Retinal pigment epithelial cell (primary cell): Measurements from ENCODE around the gene CTTN.
A peak's percentile ranks its signal among the peaks of the same experiment; 100 is the strongest.

Experiments used
- DNase-seq: peaks from one replicate; pipeline ENCODE4 v3.0.0-alpha.2; 2010; ENCODE audit warnings: low read depth
- H3K4me3 ChIP-seq: 2 replicates; pipeline ENCODE4 v1.5.1; 2011; ENCODE audit warnings: mild to moderate bottlenecking, low read length, control low read depth, moderate library complexity
- CTCF ChIP-seq: conservative IDR thresholded peaks from 2 replicates; pipeline ENCODE4 v1.5.1; 2011; ENCODE audit warnings: low read depth, low read length, control low read depth, inconsistent platforms

CTTN gene

DNA sequence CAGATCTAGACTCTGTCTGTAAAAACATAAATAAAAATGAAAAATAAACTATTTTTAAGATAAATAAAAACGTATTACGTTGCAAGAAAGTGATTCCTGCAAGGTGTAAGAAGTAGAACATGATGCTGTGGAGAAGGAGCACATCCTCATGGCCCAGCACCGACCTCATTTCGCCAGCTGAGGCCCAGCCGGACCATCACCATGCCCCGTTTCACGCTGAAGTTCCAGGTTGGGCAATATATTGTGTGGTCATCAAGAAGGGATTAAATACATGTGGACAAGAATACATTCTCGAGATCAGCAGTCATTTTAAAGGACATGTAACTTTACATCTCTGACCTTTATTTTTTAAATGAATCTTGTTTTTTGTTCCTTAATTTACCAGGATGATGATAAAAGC, 20.7 kb upstream of the CTTN start:
- no peak for TF ChIP-seq CTCF
- DNase-seq: no peak
- no peak overlapping the region for H3K4me3 ChIP-seq

GRCh38 chr11:70378506-70379134, 19.7 kb upstream of the CTTN start:
- DNase-seq: no peak
- no peak overlapping the region for H3K4me3 ChIP-seq
- TF ChIP-seq CTCF: peak; percentile 16

DNA sequence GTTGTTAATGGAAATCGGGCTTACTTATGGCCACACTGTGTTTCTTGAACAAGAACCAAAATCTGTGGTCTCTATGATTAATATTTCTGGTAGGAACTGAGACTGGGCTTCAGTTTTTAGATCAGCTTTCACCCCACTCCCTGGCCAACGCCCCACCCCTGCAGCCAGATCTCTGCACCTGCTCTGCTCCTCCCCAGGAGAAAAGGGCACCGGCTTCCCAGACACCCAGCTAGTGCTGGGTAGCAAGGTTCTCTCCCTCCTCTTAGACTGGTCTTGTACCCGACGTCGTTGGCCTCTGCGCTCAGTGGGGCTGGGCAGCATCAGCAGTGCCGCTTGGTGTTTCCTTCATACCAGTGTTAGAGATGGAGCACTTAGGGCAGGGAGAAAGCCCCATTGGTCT, 17.0 kb upstream of the CTTN start:
- TF ChIP-seq CTCF: no peak
- no peak overlapping the region for H3K4me3 ChIP-seq
- no peak for DNase-seq

GRCh38 chr11:70381872-70382861, 16.2 kb upstream of the CTTN start:
- H3K4me3 ChIP-seq: no peak overlapping the region
- TF ChIP-seq CTCF: peak; percentile 25
- DNase-seq: peak; percentile 34

DNA sequence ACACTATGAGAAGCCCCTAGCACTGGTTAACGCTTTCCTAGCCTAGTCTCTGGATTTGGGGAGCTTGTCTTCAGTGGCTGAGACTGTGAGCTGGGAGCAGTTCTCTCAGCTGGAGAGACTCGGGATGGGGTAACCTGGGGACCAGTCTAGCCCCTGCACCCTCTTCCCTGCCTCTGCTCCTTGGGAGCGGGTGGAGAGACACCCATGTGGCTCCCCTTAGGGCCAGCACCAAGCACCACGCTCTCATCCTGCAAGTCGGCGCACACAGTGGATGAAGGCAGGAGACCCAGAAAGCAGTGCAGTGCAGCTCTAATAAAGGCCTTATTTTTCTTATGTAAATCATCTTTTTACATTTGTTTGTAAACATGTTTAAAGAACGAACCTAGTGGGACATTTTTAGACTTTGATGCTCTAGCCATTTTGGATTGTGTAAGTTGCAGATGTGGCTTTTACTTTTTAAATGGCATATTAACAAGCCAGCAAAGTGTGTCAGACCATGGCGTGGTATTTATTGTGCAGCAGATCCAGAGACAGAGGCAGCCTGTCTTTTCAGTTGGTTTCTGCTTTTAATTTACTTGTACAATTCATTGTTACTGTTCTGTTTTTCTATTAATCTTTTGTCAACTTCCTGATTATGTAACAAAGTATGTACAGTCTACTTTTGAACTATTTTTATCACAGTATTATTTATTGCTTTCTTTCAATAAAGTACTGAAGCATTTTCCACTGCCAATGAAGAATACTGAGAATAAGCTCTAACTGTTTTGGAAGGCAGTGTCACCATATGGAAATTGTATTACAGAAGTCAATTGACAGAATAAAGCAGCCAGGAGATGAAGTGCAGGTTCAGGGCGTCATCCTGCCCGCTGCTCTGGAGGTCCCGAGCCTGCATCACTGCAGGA, 14.4 kb upstream of the CTTN start:
- no peak overlapping the region for H3K4me3 ChIP-seq
- DNase-seq: no peak
- no peak for TF ChIP-seq CTCF

- no peak for DNase-seq
- H3K4me3 ChIP-seq: no peak overlapping the region
- no peak for TF ChIP-seq CTCF
These were observed 13.7 kb upstream of the CTTN start for GRCh38 chr11:70384566-70385152.
